Fibroblast of lung (primary cell): ENCODE data around the gene IFITM5. TPM values are rescaled to one million over a fixed set of nuclear protein-coding genes. Genes with fewer than 3 reads are reported as not detected.

Experiments
- DNase-seq, 2 donors: peaks; one replicate each; pipeline versions ENCODE4 v3.0.0 to v3.0.0-alpha.2; 2010; ENCODE audit warnings: low read depth in 2 of 2
- H2AFZ ChIP-seq: 2 replicates; pipeline ENCODE4 v1.5.1; 2012; ENCODE audit warnings: low read length, control low read depth, inconsistent platforms
- H3K27ac ChIP-seq: 2 replicates; pipeline ENCODE4 v1.5.1; 2011; ENCODE audit warnings: low read length, control low read depth; ENCODE audit not compliant: insufficient read depth
- H3K27me3 ChIP-seq: 2 replicates; pipeline ENCODE4 v1.5.1; 2011; ENCODE audit warnings: mild to moderate bottlenecking, low read length; ENCODE audit not compliant: control insufficient read depth, insufficient read depth
- H3K36me3 ChIP-seq: 2 replicates; pipeline ENCODE4 v1.5.1; 2011; ENCODE audit warnings: low read length; ENCODE audit not compliant: control insufficient read depth, insufficient read depth
- H3K4me1 ChIP-seq: 2 replicates; pipeline ENCODE4 v1.5.1; 2011; ENCODE audit warnings: low read length; ENCODE audit not compliant: control insufficient read depth, insufficient read depth; ENCODE audit errors: extremely low read depth
- H3K4me2 ChIP-seq: 2 replicates; pipeline ENCODE4 v1.5.1; 2011; ENCODE audit warnings: low read length, control low read depth; ENCODE audit not compliant: insufficient read depth; ENCODE audit errors: extremely low read depth
- H3K4me3 ChIP-seq, 4 experiments: fragments of 200-600 bp in 1 of 4; sonication (generic) in 1 of 4; replicated peaks in 1 of 4; 2 replicates each; pipeline ENCODE4 v1.5.1; 2011 to 2016; ENCODE audit warnings: low read length in 4 of 4, low read depth in 3 of 4, mild to moderate bottlenecking in 3 of 4, control low read depth in 2 of 4, inconsistent platforms in 1 of 4, mixed read lengths in 1 of 4; ENCODE audit not compliant: insufficient read depth in 1 of 4; ENCODE audit errors: control extremely low read depth in 1 of 4
- H3K79me2 ChIP-seq: 2 replicates; pipeline ENCODE4 v1.5.1; 2012; ENCODE audit warnings: mild to moderate bottlenecking, low read length, inconsistent platforms; ENCODE audit not compliant: control insufficient read depth, insufficient read depth
- H3K9ac ChIP-seq: 2 replicates; pipeline ENCODE4 v1.5.1; 2011; ENCODE audit warnings: mild to moderate bottlenecking, low read length, control low read depth; ENCODE audit not compliant: insufficient read depth
- H3K9me3 ChIP-seq: 2 replicates; pipeline ENCODE4 v1.5.1; 2012; ENCODE audit warnings: low read depth, low read length; ENCODE audit not compliant: control insufficient read depth, insufficient read depth
- H4K20me1 ChIP-seq: 2 replicates; pipeline ENCODE4 v1.5.1; 2011; ENCODE audit warnings: low read length; ENCODE audit not compliant: control insufficient read depth, insufficient read depth; ENCODE audit errors: extremely low read depth
- CTCF ChIP-seq, 2 donors: IDR thresholded peaks in 1 of 2; conservative IDR thresholded peaks in 1 of 2; 1 replicate in 1 of 2; 2 replicates in 1 of 2; pipeline ENCODE4 v1.5.1; 2011 to 2012; ENCODE audit warnings: low read length in 2 of 2, control low read depth in 1 of 2, inconsistent platforms in 1 of 2, low read depth in 1 of 2, mild to moderate bottlenecking in 1 of 2
- EZH2 ChIP-seq: IDR thresholded peaks from 2 replicates; pipeline ENCODE4 v1.5.1; 2012; ENCODE audit warnings: low read length, control low read depth, mild to moderate bottlenecking; ENCODE audit errors: missing control alignments
- polyA plus RNA-seq, 2 donors: library from polyadenylated mRNA; depleted of rRNA in 1 of 2; stranded (reverse) in 1 of 2; unstranded in 1 of 2; fragments of >200 nt; gene quantifications; 2 replicates each; pipeline ENCODE4 v1.2.1, GENCODE V29; 2011 to 2012; ENCODE audit warnings: missing spikeins in 1 of 2
- total RNA-seq: library from RNA; depleted of rRNA; stranded (reverse); fragments of >200 nt; gene quantifications from 2 replicates; pipeline ENCODE4 v1.2.1, GENCODE V29; 2014

Gene IFITM5
- total and polyA plus RNA-seq, 2 donors (not counting 1 experiment from before 2014, with no cell fraction given): 0.50 TPM; not detected in 1

- no peaks in the 10 kb centered on the region for H3K36me3 ChIP-seq
- H3K4me3 ChIP-seq: no peak overlapping the region
- no peaks in the 10 kb centered on the region for H4K20me1 ChIP-seq
- no peak overlapping the region for H3K4me2 ChIP-seq
- H3K27ac ChIP-seq: no peak overlapping the region
- no peaks in the 10 kb centered on the region for H3K9me3 ChIP-seq
- H3K79me2 ChIP-seq: no peaks in the 10 kb centered on the region
- DNase-seq: no peak
- TF ChIP-seq CTCF (conservative IDR thresholded peaks at IDR 0.05 in 1 of 2, IDR thresholded peaks at IDR 0.05 in 1 of 2; ENCODE audit: low read depth in 1 of 2, low read length in 2 of 2) (no peak), EZH2 (no peak)
- H2AFZ ChIP-seq: no peak overlapping the region
- H3K9ac ChIP-seq: no peak overlapping the region
- H3K27me3 ChIP-seq: peaks cover 9% of the 10 kb centered on the region
- no peaks in the 10 kb centered on the region for H3K4me1 ChIP-seq
Measured at GRCh38 chr11:291281-292210, 7.8 kb downstream of the IFITM5 start.

GRCh38 chr11:290621-291231 is 8.6 kb downstream of the IFITM5 start:
- H4K20me1 ChIP-seq: no peaks in the 10 kb centered on the region
- H3K27me3 ChIP-seq: peaks cover 5% of the 10 kb centered on the region
- DNase-seq: no peak
- H3K9ac ChIP-seq: no peak overlapping the region
- no peak overlapping the region for H3K4me3 ChIP-seq
- H3K27ac ChIP-seq: no peak overlapping the region
- no peaks in the 10 kb centered on the region for H3K4me1 ChIP-seq
- no peaks in the 10 kb centered on the region for H3K9me3 ChIP-seq
- no peak for TF ChIP-seq EZH2
- no peak for TF ChIP-seq CTCF (conservative IDR thresholded peaks at IDR 0.05 in 1 of 2, IDR thresholded peaks at IDR 0.05 in 1 of 2; ENCODE audit: low read depth in 1 of 2, low read length in 2 of 2)
- H3K36me3 ChIP-seq: no peaks in the 10 kb centered on the region
- no peaks in the 10 kb centered on the region for H3K79me2 ChIP-seq
- H3K4me2 ChIP-seq: no peak overlapping the region
- H2AFZ ChIP-seq: no peak overlapping the region
